ENCODE results near the gene NFS1.

- TF ChIP-seq CTCF (IDR thresholded peaks at IDR 0.05; ENCODE audit: low read length) = no peak
- no peak for TF ChIP-seq EZH2 (optimal IDR thresholded peaks at IDR 0.05; ENCODE audit: low read depth, low read length)
Measured at GRCh38 chr20:35681960-35682359, 17.2 kb downstream of the NFS1 start.
